Astrocyte (in vitro differentiated cells and primary cell): ENCODE results near the gene FAM234A. TPM values are rescaled to one million over a fixed set of nuclear protein-coding genes. Genes with fewer than 3 reads are reported as not detected.

Source experiments
- DNase-seq: peaks from one replicate; pipeline ENCODE4 v3.0.0-alpha.2; 2010; ENCODE audit warnings: low read depth
- FAIRE-seq: peaks from 2 replicates; lab custom pipeline; 2011; peaks lifted over from hg19 to GRCh38; lab: Jason Lieb, UNC
- H2AFZ ChIP-seq: 2 replicates; pipeline ENCODE4 v1.6.0; 2012; ENCODE audit warnings: low read depth, low read length, inconsistent platforms
- H3K27ac ChIP-seq: 2 replicates; pipeline ENCODE4 v1.5.1; 2011; ENCODE audit warnings: low read depth, low read length, inconsistent platforms
- H3K27me3 ChIP-seq: 2 replicates; pipeline ENCODE4 v1.6.0; 2011; ENCODE audit warnings: low read length, inconsistent platforms; ENCODE audit not compliant: insufficient read depth
- H3K36me3 ChIP-seq: 2 replicates; pipeline ENCODE4 v1.5.1; 2011; ENCODE audit warnings: low read length, inconsistent platforms; ENCODE audit not compliant: insufficient read depth
- H3K4me1 ChIP-seq: 2 replicates; pipeline ENCODE4 v1.5.1; 2011; ENCODE audit warnings: low read length, inconsistent platforms; ENCODE audit not compliant: insufficient read depth
- H3K4me2 ChIP-seq: 2 replicates; pipeline ENCODE4 v1.6.0; 2012; ENCODE audit warnings: low read length, inconsistent platforms
- H3K4me3 ChIP-seq: 2 replicates; pipeline ENCODE4 v1.5.1; 2011; ENCODE audit warnings: low read depth, mild to moderate bottlenecking, low read length, inconsistent platforms; ENCODE audit not compliant: insufficient read depth
- H3K79me2 ChIP-seq: 2 replicates; pipeline ENCODE4 v1.6.0; 2012; ENCODE audit warnings: mild to moderate bottlenecking, low read length, inconsistent platforms; ENCODE audit not compliant: insufficient read depth
- H3K9ac ChIP-seq: 2 replicates; pipeline ENCODE4 v1.6.0; 2012; ENCODE audit warnings: mild to moderate bottlenecking, low read length, inconsistent platforms
- H3K9me3 ChIP-seq: 2 replicates; pipeline ENCODE4 v1.5.1; 2012; ENCODE audit warnings: low read depth, mild to moderate bottlenecking, low read length, inconsistent platforms; ENCODE audit not compliant: insufficient read depth
- H4K20me1 ChIP-seq: 2 replicates; pipeline ENCODE4 v1.6.0; 2012; ENCODE audit warnings: low read length, inconsistent platforms; ENCODE audit not compliant: insufficient read depth
- H3K27ac Mint-ChIP-seq: one replicate; pipeline ENCODE4 v1.8.0; 2021; ENCODE audit warnings: mild to moderate bottlenecking, mixed read lengths; ENCODE audit not compliant: unreplicated experiment
- H3K27me3 Mint-ChIP-seq: one replicate; pipeline ENCODE4 v1.8.0; 2021; ENCODE audit warnings: low read depth, mixed read lengths; ENCODE audit not compliant: unreplicated experiment
- H3K36me3 Mint-ChIP-seq: one replicate; pipeline ENCODE4 v1.8.0; 2021; ENCODE audit warnings: low read depth, mixed read lengths; ENCODE audit not compliant: unreplicated experiment
- H3K4me1 Mint-ChIP-seq: one replicate; pipeline ENCODE4 v1.8.0; 2021; ENCODE audit warnings: low read depth, mixed read lengths; ENCODE audit not compliant: unreplicated experiment
- H3K4me3 Mint-ChIP-seq: one replicate; pipeline ENCODE4 v1.8.0; 2021; ENCODE audit warnings: mild to moderate bottlenecking, moderate library complexity, mixed read lengths; ENCODE audit not compliant: unreplicated experiment
- H3K9me3 Mint-ChIP-seq: one replicate; pipeline ENCODE4 v1.8.0; 2021; ENCODE audit warnings: mild to moderate bottlenecking, mixed read lengths; ENCODE audit not compliant: unreplicated experiment
- EZH2 ChIP-seq: IDR thresholded peaks from 2 replicates; pipeline ENCODE4 v1.6.1; 2012; ENCODE audit warnings: mild to moderate bottlenecking, low read length, inconsistent platforms; ENCODE audit not compliant: insufficient read depth
- total RNA-seq: library from RNA; stranded (reverse); gene quantifications from 2 replicates; pipeline ENCODE4 v1.2.1, GENCODE V29; 2021
- TF ChIP-seq, protein P1 (sequence below): IDR thresholded peaks from 2 replicates; pipeline ENCODE4 v1.5.1; 2011; ENCODE audit warnings: low read depth, mild to moderate bottlenecking, inconsistent platforms, low read length, moderate library complexity; ENCODE audit not compliant: insufficient read depth

The FAM234A gene
- total RNA-seq, 1 donor from 2014 or later, result 70.8 TPM

DNA sequence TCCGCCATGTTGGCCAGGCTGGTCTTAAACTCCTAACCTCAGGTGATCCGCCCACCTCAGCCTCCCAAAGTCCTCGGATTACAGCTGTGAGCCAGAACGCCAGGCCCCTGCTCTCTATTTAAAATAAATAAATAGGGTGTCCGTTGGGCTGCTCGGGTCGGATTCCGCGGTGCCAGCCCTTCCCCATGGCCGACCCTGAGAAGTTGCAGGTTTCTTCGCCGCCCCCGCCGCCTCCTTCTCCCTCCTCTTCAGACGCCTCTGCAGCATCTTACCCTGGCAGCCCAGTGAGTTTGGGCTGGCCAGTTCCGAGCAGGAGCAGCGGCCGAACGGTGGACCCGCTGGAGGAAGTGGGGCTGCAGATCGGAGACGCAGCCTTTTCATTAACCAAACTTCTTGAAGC lies 3.7 kb upstream of the FAM234A start:
- Histone ChIP-seq H2AFZ (no peak overlapping the region), H3K27me3 (no peaks in the 10 kb centered on the region), H3K27ac (no peak overlapping the region), H3K4me2 (no peak overlapping the region), H3K4me1 (peaks cover 15% of the 10 kb centered on the region), H3K4me3 (no peak overlapping the region), H4K20me1 (peaks cover 29% of the 10 kb centered on the region), H3K79me2 (peaks cover 32% of the 10 kb centered on the region), H3K36me3 (peaks cover 17% of the 10 kb centered on the region), H3K9me3 (no peaks in the 10 kb centered on the region), H3K9ac (no peak overlapping the region)
- no peak for FAIRE-seq
- Mint-ChIP-seq H3K4me1 (peaks cover 16% of the 10 kb centered on the region), H3K27me3 (no peaks in the 10 kb centered on the region), H3K9me3 (no peaks in the 10 kb centered on the region), H3K36me3 (peaks cover 13% of the 10 kb centered on the region), H3K4me3 (no peak overlapping the region), H3K27ac (no peak overlapping the region)
- no peak for TF ChIP-seq EZH2
- TF ChIP-seq, protein P1, sequence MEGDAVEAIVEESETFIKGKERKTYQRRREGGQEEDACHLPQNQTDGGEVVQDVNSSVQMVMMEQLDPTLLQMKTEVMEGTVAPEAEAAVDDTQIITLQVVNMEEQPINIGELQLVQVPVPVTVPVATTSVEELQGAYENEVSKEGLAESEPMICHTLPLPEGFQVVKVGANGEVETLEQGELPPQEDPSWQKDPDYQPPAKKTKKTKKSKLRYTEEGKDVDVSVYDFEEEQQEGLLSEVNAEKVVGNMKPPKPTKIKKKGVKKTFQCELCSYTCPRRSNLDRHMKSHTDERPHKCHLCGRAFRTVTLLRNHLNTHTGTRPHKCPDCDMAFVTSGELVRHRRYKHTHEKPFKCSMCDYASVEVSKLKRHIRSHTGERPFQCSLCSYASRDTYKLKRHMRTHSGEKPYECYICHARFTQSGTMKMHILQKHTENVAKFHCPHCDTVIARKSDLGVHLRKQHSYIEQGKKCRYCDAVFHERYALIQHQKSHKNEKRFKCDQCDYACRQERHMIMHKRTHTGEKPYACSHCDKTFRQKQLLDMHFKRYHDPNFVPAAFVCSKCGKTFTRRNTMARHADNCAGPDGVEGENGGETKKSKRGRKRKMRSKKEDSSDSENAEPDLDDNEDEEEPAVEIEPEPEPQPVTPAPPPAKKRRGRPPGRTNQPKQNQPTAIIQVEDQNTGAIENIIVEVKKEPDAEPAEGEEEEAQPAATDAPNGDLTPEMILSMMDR, result no peak
- no peak for DNase-seq

DNA sequence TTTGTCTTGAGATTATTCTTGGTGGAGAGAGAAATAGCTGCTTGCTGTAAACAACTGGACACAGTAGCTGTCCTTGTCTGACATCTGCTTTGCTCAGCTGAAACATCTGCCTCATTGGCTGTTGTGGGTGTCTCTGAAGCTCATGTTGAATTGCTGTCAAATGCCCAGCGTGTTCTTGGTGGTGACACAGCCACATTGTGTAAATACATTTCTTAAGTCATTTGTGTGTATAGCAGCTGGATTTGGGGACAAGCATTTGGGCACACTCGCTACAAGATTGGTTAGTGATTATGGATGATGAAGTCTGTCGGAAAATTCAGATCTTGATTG lies 5.3 kb downstream of the FAM234A start:
- TF ChIP-seq, protein P1, result no peak
- TF ChIP-seq EZH2, result no peak
- H3K27ac Mint-ChIP-seq, result no peak overlapping the region
- no peaks in the 10 kb centered on the region for H3K27me3 Mint-ChIP-seq
- H3K36me3 Mint-ChIP-seq, result peaks cover 5% of the 10 kb centered on the region
- Histone ChIP-seq H3K4me2 (no peak overlapping the region), H3K4me3 (no peak overlapping the region), H4K20me1 (peaks cover 24% of the 10 kb centered on the region), H3K9ac (no peak overlapping the region), H3K27me3 (no peaks in the 10 kb centered on the region), H3K79me2 (peaks cover 21% of the 10 kb centered on the region), H3K27ac (no peak overlapping the region), H3K9me3 (no peaks in the 10 kb centered on the region), H2AFZ (no peak overlapping the region), H3K36me3 (no peaks in the 10 kb centered on the region), H3K4me1 (no peaks in the 10 kb centered on the region)
- FAIRE-seq (no peak), DNase-seq (no peak)
- peaks cover 6% of the 10 kb centered on the region for H3K4me1 Mint-ChIP-seq
- H3K9me3 Mint-ChIP-seq, result no peaks in the 10 kb centered on the region
- H3K4me3 Mint-ChIP-seq, result no peak overlapping the region

DNA sequence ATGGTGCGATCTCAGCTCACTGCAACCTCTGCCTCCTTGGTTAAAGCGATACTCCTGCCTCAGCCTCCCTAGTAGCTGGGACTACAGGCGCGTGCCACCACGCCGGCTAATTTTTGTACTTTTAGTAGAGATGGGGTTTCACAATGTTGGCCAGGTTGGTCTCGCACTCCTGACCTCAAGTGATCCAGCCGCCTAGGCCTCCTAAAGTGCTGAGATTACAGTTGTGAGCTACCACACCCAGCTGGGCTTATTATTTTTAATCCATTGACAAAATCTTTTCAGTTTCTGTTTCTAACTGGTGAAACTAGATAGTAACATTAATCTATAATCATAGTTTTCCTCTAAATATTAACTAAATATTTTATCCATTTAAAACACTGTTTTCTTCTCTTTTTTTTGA lies 5.9 kb downstream of the FAM234A start:
- FAIRE-seq, result no peak
- no peak overlapping the region for H3K9ac ChIP-seq
- H3K4me1 ChIP-seq, result no peaks in the 10 kb centered on the region
- no peak overlapping the region for H3K27ac Mint-ChIP-seq
- TF ChIP-seq, protein P1, result no peak
- no peak for TF ChIP-seq EZH2
- no peak overlapping the region for H3K27ac ChIP-seq
- H3K4me2 ChIP-seq, result no peak overlapping the region
- no peaks in the 10 kb centered on the region for H3K36me3 ChIP-seq
- peaks cover 4% of the 10 kb centered on the region for H3K36me3 Mint-ChIP-seq
- no peak overlapping the region for H3K4me3 Mint-ChIP-seq
- H4K20me1 ChIP-seq, result peaks cover 24% of the 10 kb centered on the region
- peaks cover 6% of the 10 kb centered on the region for H3K4me1 Mint-ChIP-seq
- no peaks in the 10 kb centered on the region for H3K27me3 ChIP-seq
- no peaks in the 10 kb centered on the region for H3K9me3 Mint-ChIP-seq
- H3K4me3 ChIP-seq, result no peak overlapping the region
- no peak for DNase-seq
- no peak overlapping the region for H2AFZ ChIP-seq
- peaks cover 21% of the 10 kb centered on the region for H3K79me2 ChIP-seq
- H3K27me3 Mint-ChIP-seq, result no peaks in the 10 kb centered on the region
- no peaks in the 10 kb centered on the region for H3K9me3 ChIP-seq
